Brain microvascular endothelial cell (primary cell): ENCODE results near the gene SNX13.

Source experiments
- DNase-seq: peaks from one replicate; pipeline ENCODE4 v3.0.0-alpha.2; 2020
- H3K27ac ChIP-seq: fragments of 250-450 bp; sonication (Bioruptor Pico); 2 replicates; pipeline ENCODE4 v1.5.1; 2020; ENCODE audit warnings: mild to moderate bottlenecking, moderate library complexity
- H3K27me3 ChIP-seq: fragments of 250-450 bp; sonication (Bioruptor Pico); replicated peaks from 2 replicates; pipeline ENCODE4 v1.5.1; 2020; ENCODE audit warnings: mild to moderate bottlenecking
- H3K36me3 ChIP-seq: fragments of 250-450 bp; sonication (Bioruptor Pico); replicated peaks from 2 replicates; pipeline ENCODE4 v1.5.1; 2020; ENCODE audit warnings: mild to moderate bottlenecking
- H3K4me3 ChIP-seq: 2 replicates; pipeline ENCODE4 v1.5.1; 2011; ENCODE audit warnings: low read depth, mild to moderate bottlenecking, control low read depth, low read length, moderate library complexity
- in situ Hi-C: cut with HindIII; loops from 2 replicates; pipeline ENCODE4 v1.10.0; 2017; ENCODE audit warnings: low sequenced_read_pairs, low pct_ligation_motif_present
- TF ChIP-seq, protein P1 (sequence below): IDR thresholded peaks from 2 replicates; pipeline ENCODE4 v1.5.1; 2011; ENCODE audit warnings: low read depth, mild to moderate bottlenecking, moderate library complexity, low read length, control low read depth, inconsistent platforms; ENCODE audit errors: missing control alignments

Gene SNX13

DNA sequence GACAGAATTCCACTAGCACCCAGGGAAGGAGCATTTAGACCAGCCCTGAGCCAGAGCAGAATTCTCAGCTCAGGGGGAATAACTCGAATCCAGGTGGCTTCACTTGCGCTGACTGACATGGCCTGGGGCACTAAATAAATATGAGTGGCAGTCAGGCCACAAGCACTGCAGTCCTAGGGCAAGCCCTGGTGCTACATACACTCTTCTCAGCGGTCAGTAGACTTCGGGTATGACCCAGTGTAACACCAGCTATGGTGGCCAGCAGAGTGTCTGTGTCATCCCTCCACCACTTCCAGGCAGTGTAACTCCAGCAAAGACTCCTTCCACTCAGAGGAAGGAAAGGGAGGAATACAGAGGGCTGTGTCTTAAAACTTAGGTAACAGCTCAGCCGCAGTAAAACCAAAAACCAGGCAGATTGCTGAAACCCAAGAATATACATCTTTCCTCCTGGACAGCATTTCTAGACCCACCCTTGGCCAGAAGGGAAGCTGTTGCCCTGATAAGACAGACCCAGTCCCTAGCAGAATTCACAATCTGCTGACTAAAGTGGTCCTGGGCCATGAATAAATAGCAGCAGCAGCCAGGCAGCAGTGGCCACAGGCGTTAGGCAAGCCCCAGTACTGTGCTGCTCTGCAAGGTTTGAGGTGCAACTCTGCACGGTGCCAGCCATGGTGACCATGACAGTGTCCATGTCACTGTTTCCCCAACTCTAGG is 77.0 kb downstream of the SNX13 start:
- H3K27ac ChIP-seq: no peak overlapping the region
- H3K4me3 ChIP-seq: no peak overlapping the region
- H3K36me3 ChIP-seq: no peaks in the 10 kb centered on the region
- no peak for DNase-seq
- in situ Hi-C loops: no loop called here
- no peaks in the 10 kb centered on the region for H3K27me3 ChIP-seq
- TF ChIP-seq, protein P1, sequence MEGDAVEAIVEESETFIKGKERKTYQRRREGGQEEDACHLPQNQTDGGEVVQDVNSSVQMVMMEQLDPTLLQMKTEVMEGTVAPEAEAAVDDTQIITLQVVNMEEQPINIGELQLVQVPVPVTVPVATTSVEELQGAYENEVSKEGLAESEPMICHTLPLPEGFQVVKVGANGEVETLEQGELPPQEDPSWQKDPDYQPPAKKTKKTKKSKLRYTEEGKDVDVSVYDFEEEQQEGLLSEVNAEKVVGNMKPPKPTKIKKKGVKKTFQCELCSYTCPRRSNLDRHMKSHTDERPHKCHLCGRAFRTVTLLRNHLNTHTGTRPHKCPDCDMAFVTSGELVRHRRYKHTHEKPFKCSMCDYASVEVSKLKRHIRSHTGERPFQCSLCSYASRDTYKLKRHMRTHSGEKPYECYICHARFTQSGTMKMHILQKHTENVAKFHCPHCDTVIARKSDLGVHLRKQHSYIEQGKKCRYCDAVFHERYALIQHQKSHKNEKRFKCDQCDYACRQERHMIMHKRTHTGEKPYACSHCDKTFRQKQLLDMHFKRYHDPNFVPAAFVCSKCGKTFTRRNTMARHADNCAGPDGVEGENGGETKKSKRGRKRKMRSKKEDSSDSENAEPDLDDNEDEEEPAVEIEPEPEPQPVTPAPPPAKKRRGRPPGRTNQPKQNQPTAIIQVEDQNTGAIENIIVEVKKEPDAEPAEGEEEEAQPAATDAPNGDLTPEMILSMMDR: no peak

DNA sequence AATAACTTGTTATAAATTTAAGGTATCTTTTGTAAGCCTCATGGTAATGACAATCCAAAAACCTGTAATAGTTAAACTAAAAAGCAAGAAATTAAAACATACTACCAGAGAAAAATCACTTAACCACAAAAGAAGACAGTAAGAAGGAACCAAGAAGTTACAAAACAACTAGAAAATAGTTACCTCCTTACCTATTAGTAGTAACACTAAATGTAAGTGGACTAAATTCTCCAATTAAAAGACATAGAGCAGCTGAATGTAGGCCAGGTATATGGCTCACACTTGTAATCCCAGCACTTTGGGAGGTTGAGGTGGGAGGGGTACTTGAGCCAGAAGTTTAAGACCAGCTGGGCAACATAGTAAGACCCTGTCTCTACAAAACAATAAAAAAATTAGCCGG is 84.0 kb downstream of the SNX13 start:
- no peaks in the 10 kb centered on the region for H3K36me3 ChIP-seq
- no peak overlapping the region for H3K27ac ChIP-seq
- no peak for DNase-seq
- TF ChIP-seq, protein P1: no peak
- no peaks in the 10 kb centered on the region for H3K27me3 ChIP-seq
- no peak overlapping the region for H3K4me3 ChIP-seq
- in situ Hi-C loops: no loop called here

DNA sequence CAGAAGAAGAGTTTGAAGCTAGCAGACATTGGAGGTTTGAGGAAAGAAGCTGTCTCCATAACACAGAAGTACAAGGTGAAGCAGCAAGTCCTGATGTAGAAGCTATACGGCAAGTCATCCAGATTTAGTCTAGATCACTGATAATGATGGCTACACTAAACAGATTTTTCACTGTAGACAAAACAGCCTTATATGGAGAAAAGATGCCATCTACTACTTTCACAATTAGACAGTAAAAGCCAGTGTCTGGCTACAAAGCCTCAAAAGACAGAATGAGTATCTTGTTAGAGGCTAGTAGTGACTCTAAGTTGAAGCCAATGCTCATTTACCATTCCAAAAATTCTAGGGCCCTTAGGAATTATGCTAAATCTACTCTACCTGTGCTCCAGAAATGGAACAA is 85.1 kb downstream of the SNX13 start:
- in situ Hi-C loops: no loop called here
- H3K27me3 ChIP-seq: no peaks in the 10 kb centered on the region
- no peak overlapping the region for H3K4me3 ChIP-seq
- H3K27ac ChIP-seq: no peak overlapping the region
- TF ChIP-seq, protein P1: no peak
- no peaks in the 10 kb centered on the region for H3K36me3 ChIP-seq
- no peak for DNase-seq

DNA sequence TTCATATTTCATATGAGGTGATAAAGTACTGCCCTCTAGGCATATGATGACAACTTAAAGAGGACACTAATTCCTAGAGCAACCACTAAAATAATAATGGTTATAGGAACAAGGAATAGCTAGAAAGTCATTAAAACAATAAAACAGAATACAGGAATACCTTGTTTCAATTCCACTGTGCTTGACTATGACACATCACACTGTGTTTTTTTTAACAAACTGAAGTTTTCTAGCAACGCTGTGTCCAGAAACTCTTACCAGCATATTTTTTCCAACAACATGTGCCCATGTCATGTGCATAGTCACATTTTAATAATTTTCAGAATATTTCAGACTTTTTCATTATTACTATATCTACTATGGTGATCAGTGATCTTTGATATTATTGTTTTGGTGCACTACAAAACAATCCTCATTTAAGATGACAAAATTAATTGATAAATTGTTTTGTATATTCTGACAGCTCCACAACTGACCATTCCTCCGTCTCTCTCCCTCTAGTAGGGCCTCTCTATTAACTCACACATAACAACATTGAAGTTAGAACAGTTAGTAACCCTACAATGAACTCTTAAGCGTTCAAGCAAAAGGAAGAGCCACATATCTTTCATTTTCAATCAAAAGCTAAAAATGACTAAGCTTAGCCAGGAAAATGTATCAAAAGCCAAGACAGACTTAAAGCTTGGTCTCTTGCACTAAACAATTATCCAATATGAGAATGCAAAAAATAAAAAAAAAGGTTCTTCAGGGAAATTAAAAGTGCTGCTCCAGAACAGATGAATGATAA is 85.8 kb downstream of the SNX13 start:
- H3K27ac ChIP-seq: peak overlapping the region; percentile 23
- TF ChIP-seq, protein P1: no peak
- H3K4me3 ChIP-seq: no peak overlapping the region
- H3K27me3 ChIP-seq: no peaks in the 10 kb centered on the region
- in situ Hi-C loops: no loop called here
- H3K36me3 ChIP-seq: no peaks in the 10 kb centered on the region
- DNase-seq: peak; percentile 18

DNA sequence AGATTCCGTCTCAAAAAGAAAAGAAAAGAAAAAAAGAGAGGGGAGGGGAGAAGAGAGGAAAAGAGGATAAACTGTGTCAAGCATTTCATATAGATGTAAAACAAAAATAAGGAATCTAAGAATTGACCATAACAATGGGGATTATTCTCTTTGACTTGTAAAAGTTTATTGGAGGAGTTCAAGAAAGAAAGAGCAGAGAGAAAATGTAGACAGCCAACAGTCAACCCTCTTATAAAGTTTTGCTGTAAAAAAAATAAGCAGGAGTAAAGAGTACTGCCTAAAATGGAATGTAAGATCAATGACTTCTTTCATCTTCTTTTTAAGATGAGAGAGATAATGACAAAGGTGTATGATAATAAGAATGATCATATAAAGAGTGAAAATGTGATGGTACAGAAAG is 87.9 kb downstream of the SNX13 start:
- Histone ChIP-seq H3K27ac (no peak overlapping the region), H3K36me3 (no peaks in the 10 kb centered on the region), H3K4me3 (no peak overlapping the region), H3K27me3 (no peaks in the 10 kb centered on the region)
- TF ChIP-seq, protein P1: no peak
- no peak for DNase-seq
- in situ Hi-C loops: no loop called here
